HepG2 (cell line): ENCODE data around the gene FUBP3. TPM values are rescaled to one million over a fixed set of nuclear protein-coding genes. Genes with fewer than 3 reads are reported as not detected.

Experiments used
- AGO1 ChIP-seq: fragments of 200-400 bp; formaldehyde crosslinking; IDR thresholded peaks from 2 replicates; pipeline ENCODE4 v1.6.1; 2017; ENCODE audit warnings: mild to moderate bottlenecking, low read depth, low read length, moderate library complexity; ENCODE audit not compliant: poor library complexity, severe bottlenecking
- ATM ChIP-seq: fragments of 450-650 bp; IDR thresholded peaks from 2 replicates; pipeline ENCODE4 v1.7.1; 2017; ENCODE audit warnings: mild to moderate bottlenecking, borderline replicate concordance
- GATAD1 ChIP-seq: IDR thresholded peaks from 2 replicates; pipeline ENCODE4 v1.6.1; 2016; ENCODE audit warnings: missing genetic modification reagents, missing compliant biosample characterization
- JUNB ChIP-seq: sonication (generic); formaldehyde crosslinking; IDR thresholded peaks from 2 replicates; pipeline ENCODE4 v1.8.0; 2022; ENCODE audit warnings: missing genetic modification reagents, mild to moderate bottlenecking, borderline replicate concordance
- MTF1 ChIP-seq: sonication (generic); formaldehyde crosslinking; IDR thresholded peaks from 2 replicates; pipeline ENCODE4 v1.5.0; 2020; ENCODE audit warnings: missing genetic modification reagents
- MXD4 ChIP-seq: IDR thresholded peaks from 2 replicates; pipeline ENCODE4 v1.6.1; 2016; ENCODE audit warnings: mild to moderate bottlenecking, missing biosample characterization, missing genetic modification reagents
- NCOR1 ChIP-seq: fragments of 200-600 bp; sonication (generic); IDR thresholded peaks from 2 replicates; pipeline ENCODE4 v1.7.0; 2017; ENCODE audit warnings: antibody characterized with exemption, low read length, borderline replicate concordance
- REXO4 ChIP-seq: sonication (generic); formaldehyde crosslinking; IDR thresholded peaks from 2 replicates; pipeline ENCODE4 v1.8.0; 2022; ENCODE audit warnings: missing genetic modification reagents, mild to moderate bottlenecking, borderline replicate concordance
- SNAPC2 ChIP-seq: sonication (generic); formaldehyde crosslinking; IDR thresholded peaks from 2 replicates; pipeline ENCODE4 v1.8.1; 2022; ENCODE audit warnings: mild to moderate bottlenecking, missing genetic modification reagents
- SP5 ChIP-seq: IDR thresholded peaks from 2 replicates; pipeline ENCODE4 v1.6.1; 2016; ENCODE audit warnings: low read depth, borderline replicate concordance
- TAF1 ChIP-seq: sonication (generic); formaldehyde crosslinking; IDR thresholded peaks from 2 replicates; pipeline ENCODE4 v1.4.0; 2020; ENCODE audit warnings: missing genetic modification reagents
- TAF15 ChIP-seq: fragments of 200-400 bp; formaldehyde crosslinking; IDR thresholded peaks from one replicate; pipeline ENCODE4 v1.6.1; 2018; ENCODE audit warnings: mild to moderate bottlenecking, low read depth, low read length; ENCODE audit not compliant: poor library complexity, severe bottlenecking
- TOE1 ChIP-seq: sonication (generic); formaldehyde crosslinking; IDR thresholded peaks from 2 replicates; pipeline ENCODE4 v1.4.0; 2020; ENCODE audit warnings: mild to moderate bottlenecking, missing genetic modification reagents
- ZEB1 ChIP-seq: IDR thresholded peaks from 2 replicates; pipeline ENCODE4 v1.6.1; 2012; ENCODE audit warnings: mild to moderate bottlenecking, low read depth, inconsistent platforms; ENCODE audit not compliant: insufficient replicate concordance
- ZNF10 ChIP-seq: sonication (generic); formaldehyde crosslinking; IDR thresholded peaks from 2 replicates; pipeline ENCODE4 v1.4.0; 2020; ENCODE audit warnings: mild to moderate bottlenecking, low read depth, missing genetic modification reagents, borderline replicate concordance
- ZNF138 ChIP-seq: sonication (generic); formaldehyde crosslinking; IDR thresholded peaks from 2 replicates; pipeline ENCODE4 v1.5.0; 2020; ENCODE audit warnings: mild to moderate bottlenecking, low read depth, missing genetic modification reagents
- ZNF260 ChIP-seq: sonication (generic); formaldehyde crosslinking; IDR thresholded peaks from 2 replicates; pipeline ENCODE4 v1.4.0; 2020; ENCODE audit warnings: missing genetic modification reagents, low read depth, mild to moderate bottlenecking, borderline replicate concordance
- ZNF3 ChIP-seq: IDR thresholded peaks from 2 replicates; pipeline ENCODE4 v1.7.0; 2017; ENCODE audit warnings: inconsistent platforms
- ZNF34 ChIP-seq: sonication (generic); formaldehyde crosslinking; IDR thresholded peaks from 2 replicates; pipeline ENCODE4 v1.4.0; 2020; ENCODE audit warnings: mild to moderate bottlenecking, missing genetic modification reagents, borderline replicate concordance
- ZNF343 ChIP-seq: sonication (generic); formaldehyde crosslinking; IDR thresholded peaks from 2 replicates; pipeline ENCODE4 v1.4.0; 2020; ENCODE audit warnings: mild to moderate bottlenecking, missing genetic modification reagents
- ZNF460 ChIP-seq: sonication (generic); formaldehyde crosslinking; IDR thresholded peaks from 2 replicates; pipeline ENCODE4 v1.5.1; 2020; ENCODE audit warnings: missing genetic modification reagents, mild to moderate bottlenecking, borderline replicate concordance
- ZNF782 ChIP-seq: sonication (generic); formaldehyde crosslinking; IDR thresholded peaks from 2 replicates; pipeline ENCODE4 v1.4.0; 2020; ENCODE audit warnings: missing genetic modification reagents, mild to moderate bottlenecking, borderline replicate concordance
- polyA plus RNA-seq, 8 experiments: library from polyadenylated mRNA; depleted of rRNA in 3 of 8; stranded (reverse) in 7 of 8; unstranded in 1 of 8; fragments of >200 nt; fragmentation: Illumina TruSeq in 4 of 8; extraction: Trizol in 4 of 8; gene quantifications; 2 replicates each; pipeline versions ENCODE4 v1.2.1 to v1.2.3, GENCODE V29; 2011 to 2016; ENCODE audit warnings: low read depth in 4 of 8, missing spikeins in 1 of 8, mixed read lengths in 1 of 8; ENCODE audit not compliant: insufficient read depth in 1 of 8
- total RNA-seq, 5 experiments: library from RNA; depleted of rRNA; stranded (reverse); fragments of >200 nt; fragmentation: Illumina TruSeq; extraction: Trizol; gene quantifications; 2 replicates each; pipeline ENCODE4 v1.2.3, GENCODE V29; 2016; ENCODE audit warnings: low read depth in 1 of 5
- TF ChIP-seq, protein P1 (sequence below): sonication (generic); formaldehyde crosslinking; IDR thresholded peaks from 2 replicates; pipeline ENCODE4 v1.4.0; 2020; ENCODE audit warnings: missing genetic modification reagents
- TF ChIP-seq, protein P2 (sequence below): sonication (generic); formaldehyde crosslinking; IDR thresholded peaks from 2 replicates; pipeline ENCODE4 v1.4.0; 2020; ENCODE audit warnings: missing genetic modification reagents, borderline replicate concordance
- TF ChIP-seq, protein P3 (sequence below): fragments of 450-650 bp; IDR thresholded peaks from 2 replicates; pipeline ENCODE4 v1.6.1; 2017; ENCODE audit warnings: mild to moderate bottlenecking

FUBP3 gene
- total and polyA plus RNA-seq, 2 of the 13 experiments (the other 11 are each of a cell fraction or from before 2014, with no cell fraction given), result 28.7 to 40.0 TPM

DNA sequence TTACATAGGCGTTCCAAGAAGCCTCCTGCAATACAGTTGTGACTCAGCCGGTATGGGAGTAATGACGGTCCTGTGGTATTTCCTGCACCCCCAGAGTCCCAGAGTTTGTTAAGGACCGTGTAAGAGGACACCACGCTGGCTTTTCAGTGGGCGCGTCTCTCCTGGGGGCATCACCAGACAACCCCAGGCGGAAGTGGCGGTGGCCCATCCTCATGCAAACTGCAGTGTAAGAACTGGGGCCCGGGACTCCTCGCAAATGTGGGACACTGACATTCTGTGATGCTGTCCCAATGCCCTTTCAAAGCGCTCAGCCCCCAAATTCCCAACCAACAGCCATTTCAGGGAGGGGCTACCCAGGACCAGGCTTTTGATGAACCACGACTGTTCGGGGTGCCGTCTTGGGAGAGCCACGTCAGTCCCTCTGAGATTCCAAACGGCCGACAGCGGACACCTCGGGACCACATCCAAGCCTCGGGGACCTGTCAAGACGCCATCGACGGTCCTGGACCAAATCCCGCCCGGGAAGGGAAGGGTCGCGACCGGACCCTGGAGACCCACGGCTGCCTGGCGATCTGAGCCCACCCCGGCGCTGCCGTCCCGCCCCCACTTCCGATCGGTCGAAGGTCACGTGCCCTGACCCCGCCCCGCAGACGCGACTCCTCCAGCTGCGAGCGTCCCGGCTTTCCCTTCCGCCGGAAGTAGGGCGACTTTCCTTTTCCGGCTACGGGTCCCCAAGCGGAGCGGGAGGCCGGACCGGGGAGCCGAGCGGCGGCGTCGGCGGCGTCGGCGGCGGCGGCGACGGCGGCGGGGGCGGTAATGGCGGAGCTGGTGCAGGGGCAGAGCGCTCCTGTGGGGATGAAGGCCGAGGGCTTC, at the start of gene FUBP3 (continued):
- TF ChIP-seq REXO4 (CRISPR knock-in tag) (no peak), ZNF3 (CRISPR knock-in tag) (no peak), GATAD1 (CRISPR knock-in tag) (peak; percentile 93), ZNF260 (no peak), ZNF138 (CRISPR knock-in tag) (0 out of 2 replicates have a peak, but pooled peaks have one; percentile 11), MXD4 (CRISPR knock-in tag) (peak; percentile 75), NCOR1 (no peak), SP5 (peak; percentile 83; the same call in 1 of the 2 replicates), MTF1 (no peak), ZNF460 (CRISPR knock-in tag) (no peak; the same call in 1 of the 2 replicates), SNAPC2 (CRISPR knock-in tag) (0 out of 2 replicates have a peak, but pooled peaks have one; percentile 76), TAF1 (peak; percentile 74), ZNF10 (CRISPR knock-in tag) (no peak), AGO1 (peak; percentile 61), ZNF34 (CRISPR knock-in tag) (no peak), ZNF782 (CRISPR knock-in tag) (peak; percentile 81; the same call in 1 of the 2 replicates), ZEB1 (peak; percentile 44), ATM (no peak), TAF15 (no peak), JUNB (no peak), TOE1 (0 out of 2 replicates have a peak, but pooled peaks have one; percentile 14), ZNF343 (CRISPR knock-in tag) (peak; percentile 70; the same call in 1 of the 2 replicates)
- TF ChIP-seq, protein P1, sequence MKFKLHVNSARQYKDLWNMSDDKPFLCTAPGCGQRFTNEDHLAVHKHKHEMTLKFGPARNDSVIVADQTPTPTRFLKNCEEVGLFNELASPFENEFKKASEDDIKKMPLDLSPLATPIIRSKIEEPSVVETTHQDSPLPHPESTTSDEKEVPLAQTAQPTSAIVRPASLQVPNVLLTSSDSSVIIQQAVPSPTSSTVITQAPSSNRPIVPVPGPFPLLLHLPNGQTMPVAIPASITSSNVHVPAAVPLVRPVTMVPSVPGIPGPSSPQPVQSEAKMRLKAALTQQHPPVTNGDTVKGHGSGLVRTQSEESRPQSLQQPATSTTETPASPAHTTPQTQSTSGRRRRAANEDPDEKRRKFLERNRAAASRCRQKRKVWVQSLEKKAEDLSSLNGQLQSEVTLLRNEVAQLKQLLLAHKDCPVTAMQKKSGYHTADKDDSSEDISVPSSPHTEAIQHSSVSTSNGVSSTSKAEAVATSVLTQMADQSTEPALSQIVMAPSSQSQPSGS, result peak; percentile 68
- TF ChIP-seq, protein P2, sequence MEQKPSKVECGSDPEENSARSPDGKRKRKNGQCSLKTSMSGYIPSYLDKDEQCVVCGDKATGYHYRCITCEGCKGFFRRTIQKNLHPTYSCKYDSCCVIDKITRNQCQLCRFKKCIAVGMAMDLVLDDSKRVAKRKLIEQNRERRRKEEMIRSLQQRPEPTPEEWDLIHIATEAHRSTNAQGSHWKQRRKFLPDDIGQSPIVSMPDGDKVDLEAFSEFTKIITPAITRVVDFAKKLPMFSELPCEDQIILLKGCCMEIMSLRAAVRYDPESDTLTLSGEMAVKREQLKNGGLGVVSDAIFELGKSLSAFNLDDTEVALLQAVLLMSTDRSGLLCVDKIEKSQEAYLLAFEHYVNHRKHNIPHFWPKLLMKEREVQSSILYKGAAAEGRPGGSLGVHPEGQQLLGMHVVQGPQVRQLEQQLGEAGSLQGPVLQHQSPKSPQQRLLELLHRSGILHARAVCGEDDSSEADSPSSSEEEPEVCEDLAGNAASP (CRISPR knock-in tag), result no peak
- TF ChIP-seq, protein P3, sequence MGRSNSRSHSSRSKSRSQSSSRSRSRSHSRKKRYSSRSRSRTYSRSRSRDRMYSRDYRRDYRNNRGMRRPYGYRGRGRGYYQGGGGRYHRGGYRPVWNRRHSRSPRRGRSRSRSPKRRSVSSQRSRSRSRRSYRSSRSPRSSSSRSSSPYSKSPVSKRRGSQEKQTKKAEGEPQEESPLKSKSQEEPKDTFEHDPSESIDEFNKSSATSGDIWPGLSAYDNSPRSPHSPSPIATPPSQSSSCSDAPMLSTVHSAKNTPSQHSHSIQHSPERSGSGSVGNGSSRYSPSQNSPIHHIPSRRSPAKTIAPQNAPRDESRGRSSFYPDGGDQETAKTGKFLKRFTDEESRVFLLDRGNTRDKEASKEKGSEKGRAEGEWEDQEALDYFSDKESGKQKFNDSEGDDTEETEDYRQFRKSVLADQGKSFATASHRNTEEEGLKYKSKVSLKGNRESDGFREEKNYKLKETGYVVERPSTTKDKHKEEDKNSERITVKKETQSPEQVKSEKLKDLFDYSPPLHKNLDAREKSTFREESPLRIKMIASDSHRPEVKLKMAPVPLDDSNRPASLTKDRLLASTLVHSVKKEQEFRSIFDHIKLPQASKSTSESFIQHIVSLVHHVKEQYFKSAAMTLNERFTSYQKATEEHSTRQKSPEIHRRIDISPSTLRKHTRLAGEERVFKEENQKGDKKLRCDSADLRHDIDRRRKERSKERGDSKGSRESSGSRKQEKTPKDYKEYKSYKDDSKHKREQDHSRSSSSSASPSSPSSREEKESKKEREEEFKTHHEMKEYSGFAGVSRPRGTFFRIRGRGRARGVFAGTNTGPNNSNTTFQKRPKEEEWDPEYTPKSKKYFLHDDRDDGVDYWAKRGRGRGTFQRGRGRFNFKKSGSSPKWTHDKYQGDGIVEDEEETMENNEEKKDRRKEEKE, result no peak
